Muscle layer of duodenum (tissue), 2 donors: ENCODE measurements around the gene DOK4.

Experiments used
- H3K27ac ChIP-seq: one replicate; pipeline ENCODE4 v1.7.0; 2013; ENCODE audit warnings: mild to moderate bottlenecking, low read length
- H3K27me3 ChIP-seq: one replicate; pipeline ENCODE4 v1.7.0; 2013; ENCODE audit warnings: low read depth, mild to moderate bottlenecking, control low read depth, low read length
- H3K36me3 ChIP-seq, 2 donors: one replicate each; pipeline ENCODE4 v1.7.0; 2013; ENCODE audit warnings: low read length in 2 of 2, control low read depth in 1 of 2, mild to moderate bottlenecking in 1 of 2; ENCODE audit not compliant: insufficient read depth in 2 of 2, control insufficient read depth in 1 of 2
- H3K4me1 ChIP-seq, 2 donors: one replicate each; pipeline ENCODE4 v1.7.0; 2013; ENCODE audit warnings: low read length in 2 of 2, mild to moderate bottlenecking in 2 of 2, control low read depth in 1 of 2, moderate library complexity in 1 of 2; ENCODE audit not compliant: insufficient read depth in 2 of 2, control insufficient read depth in 1 of 2
- H3K4me3 ChIP-seq, 2 donors: one replicate each; pipeline ENCODE4 v1.7.0; 2013; ENCODE audit warnings: low read length in 2 of 2, low read depth in 1 of 2, mild to moderate bottlenecking in 1 of 2
- H3K9me3 ChIP-seq, 2 donors: one replicate each; pipeline ENCODE4 v1.7.0; 2013; ENCODE audit warnings: low read length in 2 of 2, control low read depth in 1 of 2, mild to moderate bottlenecking in 1 of 2; ENCODE audit not compliant: control insufficient read depth in 1 of 2
- donor health status: healthy.

Gene DOK4

GRCh38 chr16:57432505-57432904, 53.8 kb downstream of the DOK4 start:
- Histone ChIP-seq H3K36me3 (peaks cover 56 to 87% of the 10 kb centered on the region in 2 donors), H3K27ac (no peak overlapping the region), H3K9me3 (no peaks in the 10 kb centered on the region), H3K27me3 (no peaks in the 10 kb centered on the region), H3K4me3 (no peak overlapping the region), H3K4me1 (no peaks in the 10 kb centered on the region)

GRCh38 chr16:57430955-57431354, 55.3 kb downstream of the DOK4 start:
- H3K9me3 ChIP-seq, result no peaks in the 10 kb centered on the region
- H3K27ac ChIP-seq, result no peak overlapping the region
- no peaks in the 10 kb centered on the region for H3K27me3 ChIP-seq
- H3K36me3 ChIP-seq, result peaks cover 55 to 78% of the 10 kb centered on the region in 2 donors
- no peak overlapping the region for H3K4me3 ChIP-seq
- H3K4me1 ChIP-seq, result no peaks in the 10 kb centered on the region

GRCh38 chr16:57427824-57428223, 58.5 kb downstream of the DOK4 start:
- no peaks in the 10 kb centered on the region for H3K9me3 ChIP-seq
- H3K27ac ChIP-seq, result no peak overlapping the region
- peaks cover 26 to 47% of the 10 kb centered on the region in 2 donors for H3K36me3 ChIP-seq
- no peaks in the 10 kb centered on the region for H3K27me3 ChIP-seq
- H3K4me3 ChIP-seq, result no peak overlapping the region
- H3K4me1 ChIP-seq, result no peaks in the 10 kb centered on the region

GRCh38 chr16:57427307-57427706, 59.0 kb downstream of the DOK4 start:
- Histone ChIP-seq H3K4me1 (peaks cover 0 to under 1% of the 10 kb centered on the region in 2 donors), H3K27me3 (no peaks in the 10 kb centered on the region), H3K4me3 (no peak overlapping the region), H3K36me3 (peaks cover 21 to 42% of the 10 kb centered on the region in 2 donors), H3K9me3 (no peaks in the 10 kb centered on the region), H3K27ac (no peak overlapping the region)

- Histone ChIP-seq H3K4me3 (no peak overlapping the region), H3K36me3 (peaks cover 17 to 34% of the 10 kb centered on the region in 2 donors), H3K27ac (no peak overlapping the region), H3K27me3 (no peaks in the 10 kb centered on the region), H3K4me1 (peaks cover 0 to 6% of the 10 kb centered on the region in 2 donors), H3K9me3 (no peaks in the 10 kb centered on the region)
Observed at GRCh38 chr16:57426356-57426755, 59.9 kb downstream of the DOK4 start.

GRCh38 chr16:57424583-57424982, 61.7 kb downstream of the DOK4 start:
- no peak overlapping the region for H3K27ac ChIP-seq
- H3K4me1 ChIP-seq, result peaks cover 0 to 6% of the 10 kb centered on the region in 2 donors
- H3K27me3 ChIP-seq, result no peaks in the 10 kb centered on the region
- no peak overlapping the region for H3K4me3 ChIP-seq
- peaks cover 10 to 17% of the 10 kb centered on the region in 2 donors for H3K36me3 ChIP-seq
- no peaks in the 10 kb centered on the region for H3K9me3 ChIP-seq

- Histone ChIP-seq H3K27ac (no peak overlapping the region), H3K27me3 (no peaks in the 10 kb centered on the region), H3K4me3 (no peak overlapping the region), H3K36me3 (peaks cover 0 to 6% of the 10 kb centered on the region in 2 donors), H3K4me1 (peaks cover 8 to 14% of the 10 kb centered on the region in 2 donors), H3K9me3 (no peaks in the 10 kb centered on the region)
Observed at GRCh38 chr16:57423152-57423551, 63.1 kb downstream of the DOK4 start.

- Histone ChIP-seq H3K27ac (no peak overlapping the region), H3K4me1 (peaks cover 8 to 18% of the 10 kb centered on the region in 2 donors), H3K27me3 (no peaks in the 10 kb centered on the region), H3K36me3 (no peaks in the 10 kb centered on the region), H3K9me3 (no peaks in the 10 kb centered on the region), H3K4me3 (no peak overlapping the region)
Observed at GRCh38 chr16:57422026-57422944, 64.0 kb downstream of the DOK4 start.
